HK-2 (cell line): Measurements from ENCODE around the gene SLFNL1.

Experiments used
- DNase-seq: peaks from one replicate; pipeline ENCODE4 v3.0.0-alpha.2; 2018; ENCODE audit not compliant: unreplicated experiment

The SLFNL1 gene

DNA sequence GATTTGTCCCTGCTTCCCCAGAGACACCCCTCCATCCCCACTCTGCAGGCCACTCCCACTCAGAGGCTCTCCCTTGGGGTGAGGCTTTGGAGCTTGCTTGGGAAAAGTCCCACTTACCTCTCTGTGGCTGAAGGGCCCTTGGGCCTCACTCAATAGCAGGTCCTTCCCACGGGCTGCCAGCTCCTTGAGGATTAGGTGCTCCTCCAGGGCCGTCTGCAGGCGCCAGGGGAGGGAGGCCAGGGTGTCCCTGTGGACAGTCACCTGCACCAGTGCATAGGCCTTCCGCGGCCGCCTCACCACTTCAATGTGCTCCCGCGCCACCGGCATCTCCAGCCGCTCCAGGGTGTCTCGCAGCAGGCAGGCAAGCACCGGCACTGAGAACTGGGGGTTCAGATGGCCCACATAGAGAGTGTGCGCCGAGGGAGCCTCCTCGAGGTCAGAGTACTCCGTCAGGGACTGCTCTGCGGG, 1.4 kb downstream of the SLFNL1 start:
- DNase-seq: no peak

DNA sequence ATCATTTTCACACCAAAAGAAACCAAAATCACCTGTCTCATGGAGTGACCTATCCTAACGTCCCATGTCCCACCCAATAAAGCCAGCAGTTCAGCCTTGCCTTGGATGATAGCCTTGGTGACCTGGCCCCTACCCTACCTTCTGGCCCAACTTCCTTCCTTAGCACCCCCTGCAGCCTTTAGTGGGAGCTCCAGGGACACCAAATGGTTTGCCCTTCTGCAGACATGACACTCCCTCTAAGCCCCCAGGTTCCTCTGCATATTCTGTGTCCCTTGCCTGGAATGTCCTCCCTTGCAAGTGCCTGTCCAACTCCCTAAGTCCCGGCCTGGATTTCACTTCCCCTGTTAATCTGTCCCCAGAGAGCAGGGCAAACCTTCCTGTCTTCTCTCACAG, 2.2 kb downstream of the SLFNL1 start:
- DNase-seq: no peak

DNA sequence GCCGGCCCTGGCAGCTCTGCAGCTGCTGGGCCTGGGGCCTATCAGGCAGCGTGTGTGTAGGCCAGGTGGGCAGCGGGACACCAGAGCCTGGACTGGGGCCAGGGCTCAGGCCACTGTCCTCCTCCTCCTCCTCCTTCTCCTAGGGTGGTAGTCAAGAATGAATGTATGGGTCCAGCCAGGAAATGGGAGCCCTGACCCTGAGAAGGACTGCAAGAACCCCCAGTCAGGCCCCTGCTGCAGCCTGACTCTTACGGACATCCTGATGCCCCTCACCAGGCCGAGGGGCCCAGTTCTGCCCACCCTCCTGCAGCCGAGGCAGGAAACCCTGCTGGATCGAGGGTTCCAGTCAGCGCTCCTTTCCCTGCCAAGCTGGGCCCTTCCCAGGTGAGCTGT, 3.5 kb downstream of the SLFNL1 start:
- DNase-seq: no peak

DNA sequence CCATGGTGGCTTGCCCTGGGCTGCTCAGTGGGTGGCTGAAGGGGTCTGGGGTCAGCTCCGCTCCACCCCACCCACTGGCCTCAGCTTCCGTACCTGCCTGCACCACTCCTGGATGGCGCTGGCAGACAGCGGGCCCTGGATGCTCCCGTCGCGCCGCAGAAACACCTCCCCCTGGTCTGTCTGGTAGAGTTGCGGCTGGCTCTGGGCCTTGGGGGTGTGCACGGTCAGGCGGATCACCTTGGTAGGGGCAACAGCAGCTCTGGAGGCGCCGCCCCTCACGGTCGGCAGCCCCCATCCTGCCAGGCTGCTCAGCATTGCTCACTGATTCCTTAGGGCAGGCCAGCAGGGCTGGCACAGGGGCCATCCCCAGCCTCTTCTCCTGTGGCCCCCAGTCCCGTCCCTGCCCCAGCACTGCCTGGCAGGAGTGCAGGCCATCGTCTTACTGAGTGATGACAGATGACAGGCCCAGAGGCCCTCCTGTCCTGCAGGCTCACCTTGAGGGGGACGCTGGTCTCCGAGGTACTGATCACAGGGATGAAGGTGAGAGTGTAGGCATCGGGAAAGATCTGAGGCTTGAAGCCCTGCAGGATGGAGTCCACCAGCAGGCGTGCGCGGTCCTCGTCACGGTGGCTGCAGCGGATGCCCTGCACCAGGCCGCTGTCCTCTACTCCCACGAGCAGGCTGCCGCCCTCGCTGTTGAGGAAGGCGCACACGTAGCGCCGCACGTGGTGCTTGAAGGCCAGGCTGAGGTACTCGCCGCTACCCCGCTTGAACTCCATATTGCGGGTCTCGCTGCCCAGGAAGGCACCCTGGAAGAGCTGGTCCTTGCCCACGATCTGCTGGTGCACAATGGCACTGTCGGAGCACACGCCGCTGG, 4.1 kb downstream of the SLFNL1 start:
- DNase-seq: no peak

DNA sequence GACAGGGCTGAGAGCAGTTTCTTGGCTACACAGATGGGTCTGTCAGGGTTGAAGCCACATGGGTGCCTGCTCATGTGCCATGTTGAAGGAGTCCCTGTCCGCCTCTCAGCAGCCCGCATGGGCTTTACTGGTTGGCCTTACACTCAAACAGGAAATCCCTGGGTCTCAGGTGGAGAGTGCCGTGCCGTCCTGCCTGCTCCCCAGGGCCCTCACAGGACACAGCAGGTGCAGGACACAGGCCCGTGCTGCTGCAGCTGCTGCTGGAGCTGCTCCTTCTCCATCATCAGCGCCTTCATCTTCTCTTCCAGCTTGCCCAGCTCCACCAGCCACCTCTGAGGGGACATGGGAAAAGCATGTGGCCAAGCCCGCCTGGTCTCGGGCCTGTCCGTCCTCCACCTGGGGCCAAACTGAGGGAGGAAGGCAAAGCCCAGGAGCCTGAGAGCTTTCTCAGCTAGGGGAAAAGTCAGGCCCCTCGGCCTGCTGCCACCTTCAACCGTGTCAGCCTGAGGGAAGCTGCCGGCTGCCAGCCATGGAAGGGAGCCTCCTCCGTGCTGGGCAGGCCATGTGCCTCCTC, 5.5 kb downstream of the SLFNL1 start:
- no peak for DNase-seq

DNA sequence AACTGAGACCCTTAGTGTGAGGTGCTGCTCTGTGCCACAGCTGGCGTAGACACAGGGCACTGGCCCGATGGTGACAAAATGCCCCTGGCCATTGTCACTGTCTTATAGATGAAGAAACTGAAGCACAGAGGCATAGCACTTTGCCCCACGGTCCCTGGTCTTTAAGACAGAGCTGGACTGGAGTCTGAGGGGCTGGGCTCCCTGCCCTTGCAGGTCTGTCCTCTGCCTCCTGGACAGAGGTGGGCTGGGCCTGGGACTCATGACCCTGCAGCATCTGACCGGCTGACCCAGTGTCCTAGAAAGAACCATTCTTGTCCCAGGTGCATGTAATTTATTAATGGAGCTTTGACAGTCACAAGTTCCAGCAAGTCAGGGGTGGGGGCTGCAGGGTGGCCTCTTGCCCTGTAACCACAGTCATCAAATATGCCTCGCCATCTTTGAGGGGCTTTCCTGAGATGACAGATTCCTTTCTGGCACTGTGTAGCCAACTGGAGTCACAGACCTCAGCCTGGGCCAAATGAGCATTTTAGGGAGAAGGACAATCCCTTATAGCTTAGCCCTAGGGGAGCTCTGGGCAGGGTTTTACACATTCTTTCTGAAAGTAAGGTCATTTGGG, 6.1 kb downstream of the SLFNL1 start:
- DNase-seq: no peak

DNA sequence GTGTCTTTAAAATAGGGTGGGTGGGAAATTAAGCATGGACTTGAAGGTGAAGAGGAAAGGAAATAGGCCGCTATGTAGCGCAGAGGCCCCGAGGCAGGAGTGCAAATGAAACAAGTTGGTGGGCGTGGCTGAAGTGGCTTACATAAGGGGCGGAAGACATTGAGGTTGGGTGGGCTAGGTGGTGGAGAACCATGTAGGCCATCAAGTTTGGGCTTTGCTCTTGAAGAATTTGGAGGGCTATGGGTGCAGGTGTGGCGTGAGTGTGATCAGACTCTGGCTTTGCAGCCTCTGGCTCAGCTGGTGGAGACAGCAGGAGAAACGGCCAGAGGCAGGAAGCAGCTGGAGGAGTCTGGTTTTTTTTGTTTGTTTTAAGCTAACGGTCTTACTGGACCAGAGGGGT, 6.7 kb downstream of the SLFNL1 start:
- DNase-seq: no peak

DNA sequence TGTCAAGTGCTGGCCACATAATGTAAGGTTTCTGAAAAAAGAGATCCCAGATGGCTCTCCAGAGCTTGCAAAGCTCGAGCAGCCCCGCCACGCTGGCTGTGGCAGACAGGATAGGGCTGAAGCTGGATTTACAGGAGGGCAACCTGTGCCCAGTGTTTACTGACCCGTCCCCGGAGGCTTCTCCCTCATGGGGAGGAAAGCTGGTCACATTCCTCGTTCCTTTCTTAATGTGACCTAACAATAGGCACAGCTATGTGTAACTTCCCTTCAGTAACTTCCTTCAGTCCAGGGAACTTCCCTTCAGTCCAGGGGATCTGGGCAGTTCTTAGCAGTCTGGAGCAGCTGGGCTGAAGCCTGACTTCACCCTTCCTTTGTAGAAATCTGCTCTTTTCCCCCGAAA, 7.7 kb downstream of the SLFNL1 start:
- DNase-seq: no peak

DNA sequence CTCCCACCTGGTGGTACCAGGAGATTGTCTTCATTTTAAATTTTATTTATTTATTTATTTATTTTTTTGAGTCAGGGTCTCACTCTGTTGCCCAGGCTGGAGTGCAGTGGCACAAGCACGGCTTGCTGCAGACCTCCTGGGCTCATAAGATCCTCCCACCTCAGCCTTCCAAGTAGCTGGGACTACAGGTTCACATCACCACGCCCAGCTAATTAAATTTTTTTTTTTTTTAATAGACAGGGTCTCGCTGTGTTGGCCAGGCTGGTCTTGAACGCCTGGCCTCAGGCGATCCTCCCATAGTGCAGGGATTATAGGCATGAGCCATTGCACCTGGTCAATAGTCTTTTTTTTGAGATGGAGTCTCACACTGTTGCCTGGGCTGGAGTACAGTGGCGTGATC, 8.5 kb downstream of the SLFNL1 start:
- no peak for DNase-seq

DNA sequence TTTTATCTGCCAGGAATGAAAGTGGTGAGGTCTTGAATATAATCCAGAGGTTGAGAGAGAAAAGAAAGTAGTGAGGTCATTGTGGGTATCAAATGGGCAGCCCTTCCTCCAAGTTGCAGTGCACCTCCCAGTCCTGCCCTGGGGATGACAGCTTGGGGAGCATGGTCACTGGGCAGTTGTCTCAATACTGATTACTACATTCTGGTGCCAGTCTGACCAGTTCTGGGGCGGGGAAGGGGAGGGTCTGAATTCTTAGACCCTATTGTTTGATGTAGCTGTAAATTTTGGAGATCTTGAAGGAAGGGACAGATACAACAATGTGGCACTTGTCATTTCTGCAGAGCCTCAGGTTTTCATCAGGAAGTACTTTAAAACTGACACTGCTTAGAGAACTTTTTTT, 11.2 kb downstream of the SLFNL1 start:
- DNase-seq: no peak

DNA sequence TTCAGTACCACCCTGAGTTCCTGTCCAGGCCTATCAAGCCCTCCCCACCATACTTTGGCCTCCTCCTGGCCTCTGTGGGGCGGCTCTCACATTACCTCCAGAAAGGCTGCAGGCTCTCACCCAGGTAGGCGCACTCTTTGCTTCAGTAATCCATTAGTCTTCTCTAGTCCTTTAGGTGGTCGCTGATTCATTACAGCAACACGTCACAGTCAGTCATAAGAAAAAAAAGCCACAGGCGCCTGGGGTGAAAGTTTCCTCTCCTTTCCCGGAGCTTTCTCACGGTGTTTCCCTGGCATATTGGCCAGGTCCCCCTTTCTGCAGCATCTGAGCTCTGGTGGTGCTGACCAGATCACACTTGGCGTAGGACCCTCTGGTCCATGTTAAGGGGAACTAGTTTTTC, 12.1 kb downstream of the SLFNL1 start:
- DNase-seq: no peak

DNA sequence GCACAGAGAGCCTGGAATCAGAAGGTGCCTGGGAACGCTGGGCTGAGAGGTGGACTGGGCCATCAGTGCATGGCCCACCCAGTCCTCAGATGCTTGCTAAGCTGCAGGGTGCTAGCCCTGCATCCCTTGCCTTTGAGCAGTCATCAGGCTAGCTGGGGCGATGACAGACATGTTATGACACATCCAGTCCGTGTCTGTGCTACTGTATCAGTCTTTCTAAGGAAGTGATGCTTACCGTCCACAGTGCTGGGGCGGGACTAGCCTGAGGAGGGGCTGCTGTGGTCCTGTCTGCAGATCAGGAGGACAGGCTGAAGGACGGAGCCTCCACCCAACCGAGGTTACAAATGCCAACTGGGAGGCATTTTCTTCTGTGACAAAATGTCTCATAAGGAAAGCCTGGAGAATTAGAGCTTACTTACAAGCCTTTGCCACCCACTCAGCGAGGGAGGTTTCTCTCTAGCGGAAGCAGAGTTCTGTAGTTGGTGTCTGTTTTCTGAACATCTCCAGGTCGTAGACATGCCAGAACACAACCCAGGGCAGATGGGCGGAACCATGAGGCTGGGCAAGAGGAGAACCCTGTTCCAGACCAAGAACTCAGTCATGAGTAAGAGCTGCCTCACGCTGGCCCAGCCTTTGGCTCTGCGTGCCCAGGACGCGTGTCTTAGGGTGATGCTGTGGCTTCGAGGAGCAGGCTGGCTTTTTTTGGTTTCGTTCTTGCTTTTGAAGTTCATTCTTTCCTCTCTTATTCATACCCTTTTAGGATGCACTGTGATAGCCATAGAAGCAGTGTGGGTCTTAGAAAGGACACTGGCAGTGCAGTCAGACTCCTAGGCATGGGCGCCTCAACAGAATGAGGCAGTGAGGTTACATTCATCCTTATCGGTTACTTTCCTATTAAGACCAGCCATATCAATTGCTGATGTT, 14.3 kb downstream of the SLFNL1 start:
- DNase-seq: no peak

DNA sequence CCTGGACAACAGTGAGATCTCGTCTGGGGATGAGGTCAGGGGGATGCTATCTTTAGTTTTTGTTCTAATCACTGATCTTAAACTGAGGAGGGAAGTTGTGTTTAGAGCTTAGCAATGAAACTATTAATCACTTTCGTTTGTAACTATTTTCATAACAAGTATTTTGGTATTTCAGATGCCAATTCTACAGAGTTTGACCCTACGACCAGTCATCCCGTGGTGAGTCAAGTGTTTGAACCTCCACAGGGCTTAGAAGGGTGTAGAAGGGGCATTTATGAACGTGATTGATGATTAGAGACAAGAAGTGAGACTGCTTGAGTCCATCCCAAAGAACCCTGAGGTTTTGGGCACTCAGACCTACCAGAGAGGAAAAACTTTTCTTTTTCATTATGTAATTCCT, 15.6 kb downstream of the SLFNL1 start:
- DNase-seq: no peak

DNA sequence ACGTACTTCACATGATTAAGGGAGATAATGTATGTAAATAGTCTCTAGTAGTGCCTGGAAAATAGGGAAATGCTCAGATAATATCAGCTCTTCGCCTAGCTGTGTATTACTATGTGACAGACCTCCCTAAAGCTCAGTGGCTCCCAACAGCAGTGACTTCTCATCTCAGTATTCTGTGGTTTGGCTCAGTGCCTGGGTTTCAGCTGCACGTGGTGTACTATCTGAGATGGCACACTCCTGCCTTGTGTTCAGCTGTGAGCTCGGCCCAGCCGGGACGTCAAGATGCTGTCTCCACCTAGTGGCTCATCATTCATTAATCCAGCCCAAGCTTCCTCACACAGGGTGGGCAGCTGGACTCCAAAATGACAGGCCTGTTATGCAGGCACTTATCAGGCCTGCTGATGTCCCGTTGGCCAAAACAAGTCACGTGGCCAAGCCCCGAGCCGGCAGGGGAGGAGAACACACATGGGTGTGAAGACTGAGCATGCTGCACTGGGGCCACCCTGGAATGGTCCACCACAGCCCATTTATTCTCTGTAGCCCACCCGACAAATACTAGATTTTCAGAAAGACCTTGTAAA, 17.8 kb downstream of the SLFNL1 start:
- DNase-seq: peak; percentile 95

DNA sequence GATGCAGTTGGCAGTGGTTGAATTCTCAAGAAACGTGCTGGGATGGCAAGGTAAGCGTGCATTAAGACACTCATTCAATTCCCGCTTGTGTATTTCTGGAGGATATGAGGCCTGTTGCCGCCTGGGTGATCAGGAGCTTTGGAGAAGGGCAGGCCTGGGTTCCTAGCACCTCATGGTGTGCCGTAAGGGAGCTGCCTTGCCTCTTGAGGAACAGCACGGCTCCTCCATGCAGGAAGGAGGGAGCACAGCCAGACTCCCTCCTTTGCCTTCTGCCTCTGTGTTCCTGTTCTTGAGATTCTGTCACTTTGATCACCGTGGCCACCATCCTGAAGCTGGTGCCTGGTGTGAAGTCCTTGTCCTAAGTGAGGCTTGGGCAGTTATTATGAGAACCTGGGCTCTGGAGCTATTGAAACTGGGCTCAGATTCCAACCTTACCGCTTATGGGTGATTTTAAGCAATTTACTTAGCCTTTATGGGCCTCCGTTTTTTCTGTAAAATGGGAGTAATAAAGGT, 18.3 kb downstream of the SLFNL1 start:
- no peak for DNase-seq

DNA sequence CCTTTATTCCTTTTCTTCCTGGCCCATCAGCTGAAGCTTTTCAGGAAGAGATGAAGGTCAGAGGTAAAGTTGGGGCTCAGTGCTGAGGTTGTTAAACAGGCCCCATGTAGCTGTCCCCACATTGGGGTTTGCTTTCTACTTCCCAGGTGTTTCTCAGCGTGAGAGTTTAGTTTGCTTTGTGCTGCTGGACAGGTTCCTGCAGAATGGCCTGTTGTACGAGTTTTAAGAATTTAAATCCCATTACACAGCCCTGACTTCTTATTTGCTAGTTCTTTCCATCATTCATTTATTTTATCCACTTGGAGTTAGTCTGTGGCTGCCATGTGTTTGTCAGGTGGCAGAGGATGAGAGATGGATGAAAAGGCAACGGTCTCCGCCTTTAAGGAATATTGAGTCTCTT, 22.9 kb downstream of the SLFNL1 start:
- DNase-seq: no peak

DNA sequence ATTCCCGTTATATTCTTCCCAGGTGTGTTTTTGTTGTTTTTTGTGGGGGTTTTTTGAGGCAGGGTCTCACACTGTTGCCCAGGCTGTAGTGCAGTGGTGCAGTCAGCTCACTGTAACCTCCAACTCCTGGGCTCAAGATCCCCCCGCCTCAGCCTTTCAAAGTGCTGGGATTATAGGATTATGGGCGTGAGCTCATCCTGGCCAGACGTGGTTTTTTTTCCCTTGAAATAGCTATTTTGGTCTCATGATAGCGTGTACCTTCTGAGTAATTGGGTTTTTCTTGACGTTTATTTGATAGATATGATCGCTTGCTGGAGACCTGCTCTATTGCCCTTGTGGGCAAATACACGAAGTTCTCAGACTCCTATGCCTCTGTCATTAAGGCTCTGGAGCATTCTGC, 24.4 kb downstream of the SLFNL1 start:
- DNase-seq: no peak

DNA sequence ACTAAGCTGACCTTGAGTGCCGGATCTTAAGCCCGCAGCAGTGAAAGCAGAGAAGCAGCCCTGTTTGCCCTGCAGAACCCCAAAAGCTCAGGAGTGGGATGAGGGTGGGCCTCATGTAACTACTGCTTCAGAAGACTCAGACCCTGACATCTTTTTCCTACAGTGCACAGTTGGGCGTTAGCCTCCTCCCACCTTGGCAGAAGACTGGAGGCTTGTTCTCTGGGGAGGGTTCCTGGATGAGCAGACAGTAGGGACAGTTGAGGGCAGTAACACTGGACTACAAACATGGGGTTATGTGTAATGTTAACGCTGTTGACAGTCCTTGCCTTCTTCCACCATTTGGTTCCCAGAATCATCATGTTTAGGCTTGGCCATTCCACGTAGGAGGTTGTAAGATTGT, 32.5 kb downstream of the SLFNL1 start:
- DNase-seq: no peak

DNA sequence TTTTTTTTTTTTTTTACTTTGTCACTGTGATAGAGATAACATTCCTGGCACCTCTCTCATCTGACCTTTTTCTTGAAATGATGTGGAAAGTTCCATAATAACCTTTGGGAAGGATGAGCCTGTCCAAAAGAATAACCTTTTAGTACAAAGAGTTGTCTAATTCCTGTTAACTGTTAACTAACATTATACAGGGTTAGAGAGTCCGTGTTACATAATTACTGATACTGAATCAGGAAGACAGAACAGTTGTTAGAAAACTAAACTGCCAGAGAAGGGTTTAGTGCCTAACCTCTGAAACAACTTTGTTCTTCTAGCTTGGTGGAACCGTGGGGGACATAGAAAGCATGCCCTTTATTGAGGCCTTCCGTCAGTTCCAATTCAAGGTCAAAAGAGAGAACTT, 33.2 kb downstream of the SLFNL1 start:
- no peak for DNase-seq

DNA sequence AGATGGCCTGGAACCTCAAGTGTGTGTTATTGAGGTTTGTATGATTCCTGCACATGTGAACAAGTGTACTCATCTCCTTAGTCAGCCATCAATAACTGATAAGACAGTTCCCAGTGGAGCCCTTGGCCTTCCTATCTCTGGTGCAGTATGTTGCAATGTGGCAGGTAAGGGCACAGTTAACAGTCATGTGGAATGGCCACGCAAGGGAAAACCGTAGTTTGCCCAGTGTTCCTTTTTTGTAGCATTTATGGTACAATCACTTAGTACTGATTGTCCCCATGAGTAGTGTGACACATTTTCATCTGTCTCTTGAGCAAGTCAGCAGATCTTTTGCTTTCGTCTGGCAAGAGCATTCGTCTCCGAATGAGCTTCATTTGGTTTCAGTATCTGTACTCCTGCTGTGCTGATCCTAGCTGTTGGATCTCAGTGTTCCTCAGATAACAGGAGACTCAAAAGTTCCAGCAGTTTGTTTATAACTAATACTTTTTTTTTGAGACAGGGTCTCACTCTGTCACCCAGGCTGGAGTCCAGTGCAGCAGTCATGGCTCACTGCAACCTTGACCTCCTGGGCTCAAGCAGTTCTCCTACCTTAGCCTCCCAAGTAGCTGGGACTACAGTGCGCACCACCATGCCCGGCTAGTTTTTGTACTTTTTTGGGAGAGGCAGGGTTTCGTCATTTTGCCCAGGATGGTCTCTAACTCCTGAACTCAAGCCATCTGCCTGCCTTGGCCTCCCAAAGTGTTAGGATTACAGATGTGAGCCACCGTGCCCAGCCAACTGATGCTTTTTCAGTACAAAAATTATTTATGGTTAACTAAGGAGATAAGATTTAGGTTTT, 33.9 kb downstream of the SLFNL1 start:
- DNase-seq: no peak

DNA sequence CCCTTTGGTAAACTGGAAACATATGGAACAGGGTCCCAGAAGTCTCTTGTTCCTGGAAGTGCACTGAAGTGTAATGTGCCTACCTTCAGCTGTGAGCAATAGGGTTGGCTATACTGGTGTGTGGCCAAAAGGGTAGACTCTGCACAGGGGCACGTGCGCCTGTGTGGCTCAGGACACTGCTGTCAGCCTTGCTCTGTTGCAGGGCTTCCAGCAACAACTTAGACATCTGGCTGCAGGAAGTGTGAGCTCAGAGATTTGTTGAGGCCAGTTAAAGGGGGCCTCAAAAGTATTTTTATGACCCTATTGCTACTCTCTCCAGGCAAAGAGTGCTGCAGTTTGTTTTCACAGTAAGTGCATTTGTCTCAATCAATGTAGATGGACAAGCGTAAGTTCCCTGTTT, 34.6 kb downstream of the SLFNL1 start:
- no peak for DNase-seq
